Activated CD4-positive, alpha-beta T cell treated with anti-CD3 and anti-CD28 coated beads, Interleukin-2, amount 10 ng/mL, durations not matched to agents 24 days and 14 days (primary cell): Measurements from ENCODE around the gene USP12. TPM values are rescaled to one million over a fixed set of nuclear protein-coding genes. Genes with fewer than 3 reads are reported as not detected.

ENCODE experiments used
- DNase-seq: peaks from one replicate; pipeline ENCODE4 v3.0.0; 2022
- H3K27ac Mint-ChIP-seq: one replicate; pipeline ENCODE4 v1.8.0; 2022; ENCODE audit warnings: mild to moderate bottlenecking, mixed read lengths
- H3K27me3 Mint-ChIP-seq: one replicate; pipeline ENCODE4 v1.8.0; 2022; ENCODE audit warnings: mixed read lengths
- H3K36me3 Mint-ChIP-seq: one replicate; pipeline ENCODE4 v1.8.0; 2022; ENCODE audit warnings: low read depth, mild to moderate bottlenecking, mixed read lengths
- H3K4me1 Mint-ChIP-seq: one replicate; pipeline ENCODE4 v1.8.0; 2021; ENCODE audit warnings: mixed read lengths
- H3K4me3 Mint-ChIP-seq: one replicate; pipeline ENCODE4 v1.8.0; 2022; ENCODE audit warnings: mild to moderate bottlenecking, moderate library complexity, mixed read lengths
- H3K9me3 Mint-ChIP-seq: one replicate; pipeline ENCODE4 v1.8.0; 2021; ENCODE audit warnings: mixed read lengths
- intact Hi-C: fragments of 100-400 bp; cut with micrococcal nuclease; formaldehyde crosslinking; loops from one replicate; pipeline ENCODE4 v1.15.1; 2023
- total RNA-seq: library from RNA; stranded (reverse); gene quantifications from 2 replicates; pipeline ENCODE4 v1.2.3, GENCODE V29; 2022

USP12 gene
- total RNA-seq, 1 donor from 2014 or later, result 47.0 TPM

GRCh38 chr13:27028683-27029480 lies 142.7 kb downstream of the USP12 start:
- intact Hi-C loops, result no loop called here
- Mint-ChIP-seq H3K36me3 (no peaks in the 10 kb centered on the region), H3K27ac (no peak overlapping the region), H3K4me1 (peaks cover 2% of the 10 kb centered on the region), H3K9me3 (no peaks in the 10 kb centered on the region), H3K4me3 (no peak overlapping the region), H3K27me3 (peaks cover 30% of the 10 kb centered on the region)
- no peak for DNase-seq

GRCh38 chr13:27027086-27027667 lies 144.4 kb downstream of the USP12 start:
- H3K4me3 Mint-ChIP-seq, result no peak overlapping the region
- peaks cover 6% of the 10 kb centered on the region for H3K4me1 Mint-ChIP-seq
- H3K36me3 Mint-ChIP-seq, result no peaks in the 10 kb centered on the region
- DNase-seq, result no peak
- no peak overlapping the region for H3K27ac Mint-ChIP-seq
- H3K27me3 Mint-ChIP-seq, result peaks cover 24% of the 10 kb centered on the region
- no peaks in the 10 kb centered on the region for H3K9me3 Mint-ChIP-seq
- intact Hi-C loops, result no loop called here

GRCh38 chr13:27026396-27026795 lies 145.2 kb downstream of the USP12 start:
- Mint-ChIP-seq H3K4me3 (no peak overlapping the region), H3K9me3 (no peaks in the 10 kb centered on the region), H3K4me1 (peaks cover 8% of the 10 kb centered on the region), H3K27me3 (peaks cover 21% of the 10 kb centered on the region), H3K36me3 (no peaks in the 10 kb centered on the region), H3K27ac (no peak overlapping the region)
- intact Hi-C loops, result no loop called here
- no peak for DNase-seq

GRCh38 chr13:27024776-27025492 lies 146.7 kb downstream of the USP12 start:
- H3K36me3 Mint-ChIP-seq, result no peaks in the 10 kb centered on the region
- peaks cover 8% of the 10 kb centered on the region for H3K4me1 Mint-ChIP-seq
- intact Hi-C loops, result no loop called here
- DNase-seq, result no peak
- peaks cover 19% of the 10 kb centered on the region for H3K27me3 Mint-ChIP-seq
- no peaks in the 10 kb centered on the region for H3K9me3 Mint-ChIP-seq
- no peak overlapping the region for H3K4me3 Mint-ChIP-seq
- no peak overlapping the region for H3K27ac Mint-ChIP-seq

- no peak for DNase-seq
- no peak overlapping the region for H3K27ac Mint-ChIP-seq
Observed at GRCh38 chr13:27024074-27024461, 147.5 kb downstream of the USP12 start.

GRCh38 chr13:27023385-27024073 lies 148.1 kb downstream of the USP12 start:
- H3K9me3 Mint-ChIP-seq, result no peaks in the 10 kb centered on the region
- DNase-seq, result no peak
- H3K27me3 Mint-ChIP-seq, result peaks cover 10% of the 10 kb centered on the region
- H3K4me3 Mint-ChIP-seq, result no peak overlapping the region
- peaks cover 8% of the 10 kb centered on the region for H3K4me1 Mint-ChIP-seq
- no peak overlapping the region for H3K27ac Mint-ChIP-seq
- no peaks in the 10 kb centered on the region for H3K36me3 Mint-ChIP-seq
- intact Hi-C loops, result loop anchor here (1.0 kb wide), 1 partner anchor 108 kb away; no protein-coding TSS in a partner anchor

More at GRCh38 chr13:27024074-27024461, 147.5 kb downstream of the USP12 start:
- H3K4me1 Mint-ChIP-seq, result peaks cover 8% of the 10 kb centered on the region
- no peak overlapping the region for H3K4me3 Mint-ChIP-seq
- no peaks in the 10 kb centered on the region for H3K36me3 Mint-ChIP-seq
- H3K9me3 Mint-ChIP-seq, result no peaks in the 10 kb centered on the region
- intact Hi-C loops, result no loop called here
- peaks cover 15% of the 10 kb centered on the region for H3K27me3 Mint-ChIP-seq

- intact Hi-C loops, result loop anchor here (1.0 kb wide), 1 partner anchor 109 kb away; no protein-coding TSS in a partner anchor
- no peak for DNase-seq
- Mint-ChIP-seq H3K36me3 (no peaks in the 10 kb centered on the region), H3K27ac (no peak overlapping the region), H3K4me3 (no peak overlapping the region), H3K27me3 (peaks cover 5% of the 10 kb centered on the region), H3K9me3 (no peaks in the 10 kb centered on the region), H3K4me1 (peaks cover 8% of the 10 kb centered on the region)
Observed at GRCh38 chr13:27022571-27023311, 148.9 kb downstream of the USP12 start.

GRCh38 chr13:27020415-27020814 lies 151.2 kb downstream of the USP12 start:
- H3K27me3 Mint-ChIP-seq, result peaks cover 2% of the 10 kb centered on the region

GRCh38 chr13:27018882-27019281 lies 152.7 kb downstream of the USP12 start:
- H3K27ac Mint-ChIP-seq, result no peak overlapping the region

More at GRCh38 chr13:27020415-27020814, 151.2 kb downstream of the USP12 start:
- no peak overlapping the region for H3K4me3 Mint-ChIP-seq
- no peaks in the 10 kb centered on the region for H3K9me3 Mint-ChIP-seq
- no peak for DNase-seq
- H3K4me1 Mint-ChIP-seq, result peaks cover 6% of the 10 kb centered on the region
- H3K36me3 Mint-ChIP-seq, result no peaks in the 10 kb centered on the region
- H3K27ac Mint-ChIP-seq, result no peak overlapping the region
- intact Hi-C loops, result no loop called here

GRCh38 chr13:27018344-27018861 lies 153.2 kb downstream of the USP12 start:
- Mint-ChIP-seq H3K4me3 (no peak overlapping the region), H3K4me1 (peaks cover 6% of the 10 kb centered on the region), H3K9me3 (no peaks in the 10 kb centered on the region), H3K27ac (no peak overlapping the region), H3K36me3 (no peaks in the 10 kb centered on the region), H3K27me3 (peaks cover 2% of the 10 kb centered on the region)
- DNase-seq, result no peak
- intact Hi-C loops, result no loop called here

More at GRCh38 chr13:27018882-27019281, 152.7 kb downstream of the USP12 start:
- H3K36me3 Mint-ChIP-seq, result no peaks in the 10 kb centered on the region
- H3K9me3 Mint-ChIP-seq, result no peaks in the 10 kb centered on the region
- peaks cover 2% of the 10 kb centered on the region for H3K27me3 Mint-ChIP-seq
- H3K4me1 Mint-ChIP-seq, result peaks cover 6% of the 10 kb centered on the region
- DNase-seq, result no peak
- intact Hi-C loops, result no loop called here
- no peak overlapping the region for H3K4me3 Mint-ChIP-seq

GRCh38 chr13:27016875-27017274 lies 154.7 kb downstream of the USP12 start:
- DNase-seq, result no peak
- intact Hi-C loops, result no loop called here
- Mint-ChIP-seq H3K9me3 (no peaks in the 10 kb centered on the region), H3K27ac (no peak overlapping the region), H3K27me3 (peaks cover 2% of the 10 kb centered on the region), H3K4me3 (no peak overlapping the region), H3K36me3 (no peaks in the 10 kb centered on the region), H3K4me1 (no peaks in the 10 kb centered on the region)
